CD14-positive monocyte (primary cell): Measurements from ENCODE around the gene P2RX6. TPM values are rescaled to one million over a fixed set of nuclear protein-coding genes. Genes with fewer than 3 reads are reported as not detected.

Experiments used
- DNase-seq, 3 donors: peaks; one replicate each; pipeline ENCODE4 v3.0.0-alpha.2; 2011 to 2022
- H2AFZ ChIP-seq: 2 replicates; pipeline ENCODE4 v1.6.0; 2012; ENCODE audit warnings: mild to moderate bottlenecking, low read depth, low read length, inconsistent platforms; ENCODE audit not compliant: insufficient read depth, poor library complexity, severe bottlenecking
- H3K27ac ChIP-seq, 2 donors: 1 replicate in 1 of 2; 2 replicates in 1 of 2; pipeline ENCODE4 v1.5.1; 2012 to 2013; ENCODE audit warnings: low read length in 2 of 2, control low read depth in 1 of 2, inconsistent platforms in 1 of 2, low read depth in 1 of 2, mild to moderate bottlenecking in 1 of 2
- H3K27me3 ChIP-seq, 2 donors: one replicate each; pipeline versions ENCODE4 v1.6.0 to v1.6.1; 2011 to 2013; ENCODE audit warnings: low read length in 2 of 2; ENCODE audit not compliant: control insufficient read depth in 2 of 2, insufficient read depth in 2 of 2
- H3K36me3 ChIP-seq, 2 donors: replicated peaks in 1 of 2; 1 replicate in 1 of 2; 2 replicates in 1 of 2; pipeline versions ENCODE4 v1.5.1 to v1.6.1; 2012 to 2013; ENCODE audit warnings: low read length in 2 of 2, control low read depth in 1 of 2, inconsistent platforms in 1 of 2, mild to moderate bottlenecking in 1 of 2; ENCODE audit not compliant: insufficient read depth in 2 of 2, control insufficient read depth in 1 of 2
- H3K4me1 ChIP-seq, 2 donors: 1 replicate in 1 of 2; 2 replicates in 1 of 2; pipeline versions ENCODE4 v1.5.1 to v1.6.1; 2012 to 2013; ENCODE audit warnings: low read length in 2 of 2, control low read depth in 1 of 2, inconsistent platforms in 1 of 2, mild to moderate bottlenecking in 1 of 2, moderate library complexity in 1 of 2; ENCODE audit not compliant: insufficient read depth in 2 of 2, control insufficient read depth in 1 of 2
- H3K4me2 ChIP-seq: replicated peaks from 2 replicates; pipeline ENCODE3; 2012; ENCODE audit warnings: low read length, moderate library complexity, mild to moderate bottlenecking; ENCODE audit not compliant: poor library complexity, severe bottlenecking; ENCODE audit errors: extremely low read depth
- H3K4me3 ChIP-seq, 3 experiments: fragments of 200-600 bp in 1 of 3; sonication (generic) in 1 of 3; replicated peaks in 1 of 3; 1 replicate in 2 of 3; 2 replicates in 1 of 3; pipeline ENCODE4 v1.5.1; 2011 to 2013; ENCODE audit warnings: low read length in 3 of 3, mild to moderate bottlenecking in 3 of 3, control low read depth in 2 of 3, low read depth in 2 of 3, inconsistent platforms in 1 of 3, moderate library complexity in 1 of 3
- H3K79me2 ChIP-seq: 2 replicates; pipeline ENCODE4 v1.6.0; 2012; ENCODE audit warnings: mild to moderate bottlenecking, control low read depth, inconsistent platforms, low read length, moderate library complexity; ENCODE audit not compliant: insufficient read depth
- H3K9ac ChIP-seq: 2 replicates; pipeline ENCODE4 v1.6.0; 2017; ENCODE audit warnings: low read length, mild to moderate bottlenecking; ENCODE audit not compliant: insufficient read depth, poor library complexity, severe bottlenecking
- H3K9me3 ChIP-seq, 2 donors: replicated peaks in 1 of 2; 1 replicate in 1 of 2; 2 replicates in 1 of 2; pipeline versions ENCODE4 v1.5.1 to v1.6.1; 2012 to 2013; ENCODE audit warnings: low read length in 2 of 2, control low read depth in 1 of 2; ENCODE audit not compliant: control insufficient read depth in 1 of 2, insufficient read depth in 1 of 2
- H4K20me1 ChIP-seq: 2 replicates; pipeline ENCODE4 v1.6.0; 2012; ENCODE audit warnings: mild to moderate bottlenecking, low read length, control low read depth, moderate library complexity; ENCODE audit not compliant: insufficient read depth
- H3K27ac Mint-ChIP-seq, 7 donors: one replicate each; pipeline ENCODE4 v1.8.0; 2020; ENCODE audit warnings: mild to moderate bottlenecking in 7 of 7, mixed read lengths in 7 of 7, moderate library complexity in 6 of 7, inconsistent platforms in 2 of 7
- H3K27me3 Mint-ChIP-seq, 3 donors: one replicate each; pipeline ENCODE4 v1.8.0; 2021 to 2022; ENCODE audit warnings: low read depth in 3 of 3, mild to moderate bottlenecking in 3 of 3, mixed read lengths in 3 of 3, moderate library complexity in 3 of 3, inconsistent platforms in 1 of 3
- H3K36me3 Mint-ChIP-seq, 2 donors: one replicate each; pipeline ENCODE4 v1.8.0; 2020; ENCODE audit warnings: mixed read lengths in 2 of 2, inconsistent platforms in 1 of 2, mild to moderate bottlenecking in 1 of 2
- H3K4me1 Mint-ChIP-seq: one replicate; pipeline ENCODE4 v1.8.0; 2020; ENCODE audit warnings: mild to moderate bottlenecking, mixed read lengths
- H3K4me3 Mint-ChIP-seq, 2 donors: one replicate each; pipeline ENCODE4 v1.8.0; 2020; ENCODE audit warnings: mild to moderate bottlenecking in 2 of 2, mixed read lengths in 2 of 2, moderate library complexity in 1 of 2
- H3K9me3 Mint-ChIP-seq, 7 donors: one replicate each; pipeline ENCODE4 v1.8.0; 2020 to 2022; ENCODE audit warnings: mixed read lengths in 7 of 7, mild to moderate bottlenecking in 6 of 7, moderate library complexity in 6 of 7, inconsistent platforms in 2 of 7
- WGBS: methylation state at CpG from one replicate; pipeline ENCODE4 v1.1.5; 2013; ENCODE audit warnings: missing lambda C conversion rate; ENCODE audit not compliant: insufficient coverage; 5-methylcytosine and 5-hydroxymethylcytosine counted together
- intact Hi-C, 2 donors: fragments of 100-400 bp; cut with micrococcal nuclease; formaldehyde crosslinking; loops; one replicate each; pipeline versions ENCODE4 v1.15.0 to v1.15.1; 2023
- polyA plus RNA-seq, 3 donors: library from polyadenylated mRNA; depleted of rRNA in 1 of 3; unstranded in 2 of 3; stranded (reverse) in 1 of 3; fragments of 300-500 nt in 2 of 3; fragments of >200 nt in 1 of 3; fragmentation: Illumina TruSeq in 2 of 3; gene quantifications; 1 replicate in 2 of 3; 2 replicates in 1 of 3; pipeline ENCODE4 v1.2.3, GENCODE V29; 2012 to 2021
- TF ChIP-seq, protein P1 (sequence below): fragments of 200-600 bp; IDR thresholded peaks from one replicate; pipeline ENCODE4 v1.8.0; 2022; ENCODE audit warnings: antibody characterized with exemption, mild to moderate bottlenecking

Gene P2RX6
- polyA plus RNA-seq, 3 donors, result not detected

DNA sequence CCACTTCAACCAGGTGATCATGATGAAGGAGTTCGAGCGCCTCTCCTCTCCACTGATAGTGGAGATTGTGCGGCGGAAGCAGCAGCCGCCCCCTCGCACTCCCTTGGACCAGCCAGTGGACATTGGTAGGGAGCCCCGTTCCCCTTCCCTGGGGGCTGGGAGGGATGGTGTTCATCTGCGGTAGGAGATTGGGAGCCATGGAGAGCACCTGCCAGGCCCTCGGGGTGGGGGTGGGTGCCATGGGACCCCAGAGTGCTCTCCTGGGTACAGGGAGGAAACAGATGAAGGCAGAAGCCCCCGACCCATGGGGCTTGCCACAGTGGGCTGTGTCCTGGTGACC lies 20.1 kb upstream of the P2RX6 start:
- H3K4me1 Mint-ChIP-seq, result no peaks in the 10 kb centered on the region
- no peak for DNase-seq
- H3K27me3 ChIP-seq, result no peaks in the 10 kb centered on the region
- no peaks in the 10 kb centered on the region for H3K4me1 ChIP-seq
- H4K20me1 ChIP-seq, result no peaks in the 10 kb centered on the region
- H3K4me2 ChIP-seq, result no peak overlapping the region
- H3K27ac ChIP-seq, result no peak overlapping the region
- TF ChIP-seq, protein P1, sequence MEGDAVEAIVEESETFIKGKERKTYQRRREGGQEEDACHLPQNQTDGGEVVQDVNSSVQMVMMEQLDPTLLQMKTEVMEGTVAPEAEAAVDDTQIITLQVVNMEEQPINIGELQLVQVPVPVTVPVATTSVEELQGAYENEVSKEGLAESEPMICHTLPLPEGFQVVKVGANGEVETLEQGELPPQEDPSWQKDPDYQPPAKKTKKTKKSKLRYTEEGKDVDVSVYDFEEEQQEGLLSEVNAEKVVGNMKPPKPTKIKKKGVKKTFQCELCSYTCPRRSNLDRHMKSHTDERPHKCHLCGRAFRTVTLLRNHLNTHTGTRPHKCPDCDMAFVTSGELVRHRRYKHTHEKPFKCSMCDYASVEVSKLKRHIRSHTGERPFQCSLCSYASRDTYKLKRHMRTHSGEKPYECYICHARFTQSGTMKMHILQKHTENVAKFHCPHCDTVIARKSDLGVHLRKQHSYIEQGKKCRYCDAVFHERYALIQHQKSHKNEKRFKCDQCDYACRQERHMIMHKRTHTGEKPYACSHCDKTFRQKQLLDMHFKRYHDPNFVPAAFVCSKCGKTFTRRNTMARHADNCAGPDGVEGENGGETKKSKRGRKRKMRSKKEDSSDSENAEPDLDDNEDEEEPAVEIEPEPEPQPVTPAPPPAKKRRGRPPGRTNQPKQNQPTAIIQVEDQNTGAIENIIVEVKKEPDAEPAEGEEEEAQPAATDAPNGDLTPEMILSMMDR, result no peak
- H3K9me3 ChIP-seq, result no peaks in the 10 kb centered on the region
- intact Hi-C loops, result no loop called here
- H3K9me3 Mint-ChIP-seq, result no peaks in the 10 kb centered on the region
- H3K36me3 ChIP-seq, result peaks cover 80 to 98% of the 10 kb centered on the region in 2 donors
- H3K4me3 ChIP-seq, result no peak overlapping the region
- H3K27ac Mint-ChIP-seq, result no peak overlapping the region
- no peak overlapping the region for H2AFZ ChIP-seq
- no peak overlapping the region for H3K9ac ChIP-seq
- H3K79me2 ChIP-seq, result no peaks in the 10 kb centered on the region
- WGBS, result 99% methylated on average over 8 of the region's 10 CpGs
- H3K36me3 Mint-ChIP-seq, result peaks cover 48 to 79% of the 10 kb centered on the region in 2 donors
- peaks cover 0 to 6% (median 3%) of the 10 kb centered on the region in 3 donors for H3K27me3 Mint-ChIP-seq
- no peak overlapping the region for H3K4me3 Mint-ChIP-seq

DNA sequence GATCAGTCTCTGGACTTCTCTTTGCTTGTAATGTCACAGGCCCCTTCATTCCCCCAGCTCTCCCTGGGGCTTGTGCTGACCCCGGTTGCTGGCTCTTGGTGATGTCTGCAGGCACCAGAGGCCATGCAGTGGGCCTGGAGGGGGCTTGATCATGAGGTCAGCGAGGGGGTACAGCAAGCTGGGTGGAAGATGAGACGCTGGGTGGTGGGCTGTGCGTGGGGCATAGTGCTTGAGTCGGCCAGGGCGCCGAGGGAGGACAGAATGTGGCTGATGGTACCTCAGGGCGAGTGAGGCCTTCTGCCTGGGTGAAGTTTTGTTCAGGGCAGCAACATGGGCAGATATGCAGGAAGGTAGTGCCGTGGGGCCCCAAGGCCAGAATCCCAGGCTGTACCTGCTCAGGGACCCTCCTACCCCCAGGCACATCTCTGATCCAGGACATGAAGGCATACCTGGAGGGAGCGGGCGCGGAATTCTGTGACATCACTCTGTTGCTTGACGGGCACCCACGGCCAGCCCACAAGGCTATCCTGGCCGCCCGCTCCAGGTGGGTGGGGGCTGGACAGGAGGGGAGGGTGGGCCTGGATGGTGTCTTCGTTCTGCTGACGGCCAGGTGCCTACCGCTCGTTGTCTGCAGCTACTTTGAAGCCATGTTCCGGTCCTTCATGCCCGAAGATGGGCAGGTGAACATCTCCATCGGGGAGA lies 19.5 kb upstream of the P2RX6 start:
- WGBS, result 94% methylated on average over 20 of the region's 23 CpGs
- no peak for DNase-seq
- H2AFZ ChIP-seq, result no peak overlapping the region
- Mint-ChIP-seq H3K27me3 (peaks cover 0 to 6% (median 0%) of the 10 kb centered on the region in 3 donors), H3K36me3 (peaks cover 46 to 80% of the 10 kb centered on the region in 2 donors), H3K4me3 (peak overlapping the region in 1 of 2 donors; percentile 24), H3K9me3 (no peaks in the 10 kb centered on the region), H3K4me1 (peaks cover 4% of the 10 kb centered on the region), H3K27ac (peak overlapping the region in 1 of 7 donors; percentile 8)
- H3K4me2 ChIP-seq, result no peak overlapping the region
- peaks cover 2 to 5% of the 10 kb centered on the region in 2 donors for H3K4me1 ChIP-seq
- TF ChIP-seq, protein P1, result no peak
- H3K4me3 ChIP-seq, result no peak overlapping the region
- H3K79me2 ChIP-seq, result peaks cover 4% of the 10 kb centered on the region
- no peak overlapping the region for H3K27ac ChIP-seq
- H3K9ac ChIP-seq, result no peak overlapping the region
- peaks cover 81 to 97% of the 10 kb centered on the region in 2 donors for H3K36me3 ChIP-seq
- no peaks in the 10 kb centered on the region for H4K20me1 ChIP-seq
- no peaks in the 10 kb centered on the region for H3K27me3 ChIP-seq
- no peaks in the 10 kb centered on the region for H3K9me3 ChIP-seq
- intact Hi-C loops, result no loop called here
